Tibial nerve (tissue), 4 donors: Measurements from ENCODE around the gene RUNX1.

Experiments used
- EP300 ChIP-seq, 2 donors: sonication (generic); formaldehyde crosslinking; IDR thresholded peaks; one replicate each; pipeline ENCODE4 v1.6.1; 2017; ENCODE audit warnings: antibody characterized with exemption in 2 of 2, mild to moderate bottlenecking in 1 of 2
- POLR2A ChIP-seq, 2 donors: fragments of 450-650 bp; IDR thresholded peaks; one replicate each; pipeline ENCODE4 v1.6.1; 2017; ENCODE audit warnings: antibody characterized with exemption in 2 of 2, mild to moderate bottlenecking in 2 of 2, moderate library complexity in 2 of 2
- TF ChIP-seq, protein P1 (sequence below), 5 experiments: fragments of 200-600 bp in 3 of 5; fragments of 450-650 bp in 2 of 5; sonication (generic) in 3 of 5; IDR thresholded peaks; one replicate each; pipeline ENCODE4 v1.5.1; 2016 to 2019; ENCODE audit warnings: antibody characterized with exemption in 5 of 5, mild to moderate bottlenecking in 3 of 5, moderate library complexity in 2 of 5

DNA sequence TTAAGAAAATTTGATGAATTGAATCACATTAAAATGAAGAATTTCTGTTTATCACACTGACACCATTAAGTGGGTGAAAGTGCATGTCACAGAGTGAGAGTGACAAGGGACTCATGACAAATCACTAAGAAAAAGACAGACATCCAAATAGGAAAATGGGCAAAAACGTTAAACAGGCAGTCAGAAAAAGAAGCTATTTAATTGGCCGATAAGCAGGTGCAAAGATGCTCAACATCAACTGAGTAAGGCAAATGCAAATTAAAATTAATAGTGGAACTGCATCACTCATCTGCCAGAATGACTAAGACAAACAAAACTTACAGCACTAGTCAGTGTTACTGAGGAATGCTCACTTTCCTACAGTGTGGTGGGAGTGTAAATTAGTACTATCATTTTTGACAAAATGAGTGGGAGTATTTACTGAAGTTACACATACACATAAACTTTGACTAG lies 39.2 kb upstream of the RUNX1 start:
- TF ChIP-seq, protein P1, sequence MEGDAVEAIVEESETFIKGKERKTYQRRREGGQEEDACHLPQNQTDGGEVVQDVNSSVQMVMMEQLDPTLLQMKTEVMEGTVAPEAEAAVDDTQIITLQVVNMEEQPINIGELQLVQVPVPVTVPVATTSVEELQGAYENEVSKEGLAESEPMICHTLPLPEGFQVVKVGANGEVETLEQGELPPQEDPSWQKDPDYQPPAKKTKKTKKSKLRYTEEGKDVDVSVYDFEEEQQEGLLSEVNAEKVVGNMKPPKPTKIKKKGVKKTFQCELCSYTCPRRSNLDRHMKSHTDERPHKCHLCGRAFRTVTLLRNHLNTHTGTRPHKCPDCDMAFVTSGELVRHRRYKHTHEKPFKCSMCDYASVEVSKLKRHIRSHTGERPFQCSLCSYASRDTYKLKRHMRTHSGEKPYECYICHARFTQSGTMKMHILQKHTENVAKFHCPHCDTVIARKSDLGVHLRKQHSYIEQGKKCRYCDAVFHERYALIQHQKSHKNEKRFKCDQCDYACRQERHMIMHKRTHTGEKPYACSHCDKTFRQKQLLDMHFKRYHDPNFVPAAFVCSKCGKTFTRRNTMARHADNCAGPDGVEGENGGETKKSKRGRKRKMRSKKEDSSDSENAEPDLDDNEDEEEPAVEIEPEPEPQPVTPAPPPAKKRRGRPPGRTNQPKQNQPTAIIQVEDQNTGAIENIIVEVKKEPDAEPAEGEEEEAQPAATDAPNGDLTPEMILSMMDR (IDR thresholded peaks at IDR 0.05) = no peak
- no peak for TF ChIP-seq POLR2A (IDR thresholded peaks at IDR 0.05)
- TF ChIP-seq EP300 (IDR thresholded peaks at IDR 0.05) = no peak
